Measurements from ENCODE around the gene VSTM2B. TPM values are rescaled to one million over a fixed set of nuclear protein-coding genes. Genes with fewer than 3 reads are reported as not detected.

Gene VSTM2B
- total and polyA plus RNA-seq, 11 donors: not detected

DNA sequence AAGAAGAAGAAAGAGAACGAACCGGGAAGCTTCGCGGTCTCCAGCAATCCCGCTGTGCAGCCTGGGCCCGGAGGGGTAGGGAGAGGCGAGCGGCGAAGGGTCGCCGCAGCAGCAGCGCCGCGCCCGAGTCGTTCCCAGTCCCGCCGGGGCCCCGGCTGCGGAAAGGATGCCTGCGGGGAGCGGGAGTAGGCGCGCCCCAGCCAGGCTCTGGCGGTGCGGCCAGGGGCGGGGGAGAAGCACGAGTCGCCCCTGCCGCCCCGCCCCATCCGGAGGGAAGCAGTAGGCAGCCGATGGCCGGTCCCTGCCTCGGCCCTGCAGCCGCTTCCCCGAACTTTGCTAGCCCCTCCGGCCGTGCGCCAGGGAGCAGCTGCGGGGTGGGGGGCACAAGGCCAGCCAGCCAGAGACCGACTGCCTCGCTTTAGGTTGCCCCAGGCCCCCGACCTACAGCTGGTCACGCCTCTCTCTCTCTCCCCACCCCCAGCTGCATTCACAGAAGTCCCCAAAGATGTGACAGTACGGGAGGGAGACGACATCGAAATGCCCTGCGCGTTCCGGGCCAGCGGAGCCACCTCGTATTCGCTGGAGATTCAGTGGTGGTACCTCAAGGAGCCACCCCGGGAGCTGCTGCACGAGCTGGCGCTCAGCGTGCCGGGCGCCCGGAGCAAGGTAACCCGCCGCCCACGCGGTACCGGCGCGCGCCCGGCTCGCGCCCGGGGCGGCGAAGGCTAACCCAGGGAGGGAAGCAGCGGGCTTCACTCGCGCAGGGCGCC is 1.1 kb downstream of the VSTM2B start:
- intact Hi-C loops (cut with DNase I): loop anchor here in 1 of 10 donors (10.0 kb wide), 1 partner anchor 232 kb away; no protein-coding TSS in a partner anchor
- ATAC-seq (no peak), DNase-seq (peak in 2 of 5 donors; percentile 19 to 25)
- Histone ChIP-seq H3K27me3 (peaks cover 72 to 98% (median 95%) of the 10 kb centered on the region in 9 donors), H3K27ac (no peak overlapping the region), H3K4me1 (peaks cover 0 to 63% (median 26%) of the 10 kb centered on the region in 12 donors), H3K4me3 (peak overlapping the region in 11 of 12 donors; percentile 2 to 40 (median 16)), H3K36me3 (no peaks in the 10 kb centered on the region), H3K9me3 (no peaks in the 10 kb centered on the region)
- 1 to 2% (median 1%) methylated on average over 44 to 79 of the region's 79 CpGs for WGBS, 4 donors
- TF ChIP-seq, protein P1, sequence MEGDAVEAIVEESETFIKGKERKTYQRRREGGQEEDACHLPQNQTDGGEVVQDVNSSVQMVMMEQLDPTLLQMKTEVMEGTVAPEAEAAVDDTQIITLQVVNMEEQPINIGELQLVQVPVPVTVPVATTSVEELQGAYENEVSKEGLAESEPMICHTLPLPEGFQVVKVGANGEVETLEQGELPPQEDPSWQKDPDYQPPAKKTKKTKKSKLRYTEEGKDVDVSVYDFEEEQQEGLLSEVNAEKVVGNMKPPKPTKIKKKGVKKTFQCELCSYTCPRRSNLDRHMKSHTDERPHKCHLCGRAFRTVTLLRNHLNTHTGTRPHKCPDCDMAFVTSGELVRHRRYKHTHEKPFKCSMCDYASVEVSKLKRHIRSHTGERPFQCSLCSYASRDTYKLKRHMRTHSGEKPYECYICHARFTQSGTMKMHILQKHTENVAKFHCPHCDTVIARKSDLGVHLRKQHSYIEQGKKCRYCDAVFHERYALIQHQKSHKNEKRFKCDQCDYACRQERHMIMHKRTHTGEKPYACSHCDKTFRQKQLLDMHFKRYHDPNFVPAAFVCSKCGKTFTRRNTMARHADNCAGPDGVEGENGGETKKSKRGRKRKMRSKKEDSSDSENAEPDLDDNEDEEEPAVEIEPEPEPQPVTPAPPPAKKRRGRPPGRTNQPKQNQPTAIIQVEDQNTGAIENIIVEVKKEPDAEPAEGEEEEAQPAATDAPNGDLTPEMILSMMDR (IDR thresholded peaks at IDR 0.05): no peak
- no peak for TF ChIP-seq POLR2A (IDR thresholded peaks at IDR 0.05)

DNA sequence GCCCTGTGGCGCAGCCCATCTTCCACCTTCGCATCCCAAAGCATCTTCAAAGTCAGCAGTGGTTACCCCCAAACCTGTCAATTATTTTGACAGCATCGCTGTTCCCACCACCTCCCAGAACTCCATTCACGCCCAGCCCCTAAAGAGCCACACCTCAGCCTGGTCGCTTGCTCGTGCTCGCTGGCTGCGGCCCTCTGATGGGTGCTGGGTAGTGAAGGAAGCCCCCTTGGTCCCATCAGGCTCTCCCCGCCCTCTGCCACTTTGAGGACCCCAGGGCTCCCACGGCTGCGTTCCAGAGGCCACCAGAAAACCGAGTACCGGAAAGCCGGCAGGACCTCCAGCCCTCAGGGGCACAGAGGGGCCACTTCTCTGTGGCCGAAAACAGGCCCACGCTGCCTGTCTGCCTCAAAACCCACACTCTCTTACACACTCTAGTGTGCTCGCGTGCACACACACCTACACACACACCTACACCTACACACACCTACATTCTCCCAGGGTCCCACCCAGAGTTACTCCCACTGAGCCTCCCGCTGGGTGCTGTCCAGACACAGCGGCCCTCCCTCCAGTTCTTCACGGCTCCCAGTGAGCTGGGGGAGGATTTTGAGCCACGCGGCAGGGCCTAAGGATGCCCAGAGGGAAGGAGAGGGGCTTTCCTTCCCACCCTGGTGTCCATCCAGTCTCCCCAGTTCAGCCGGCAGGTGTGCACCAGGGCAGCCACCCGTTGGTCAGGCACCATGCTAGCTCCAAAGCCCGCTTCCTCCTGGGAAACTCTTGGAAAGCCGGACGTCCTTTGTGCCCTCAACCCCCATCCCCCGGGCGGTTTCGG is 1.9 kb downstream of the VSTM2B start:
- H3K27ac ChIP-seq: no peak overlapping the region
- TF ChIP-seq, protein P1 (IDR thresholded peaks at IDR 0.05): no peak
- no peak for TF ChIP-seq POLR2A (IDR thresholded peaks at IDR 0.05)
- ATAC-seq (no peak), DNase-seq (peak in 2 of 5 donors; percentile 19 to 47)
- H3K9me3 ChIP-seq: no peaks in the 10 kb centered on the region
- H3K4me1 ChIP-seq: peaks cover 0 to 63% (median 26%) of the 10 kb centered on the region in 12 donors
- H3K27me3 ChIP-seq: peaks cover 73 to 98% (median 92%) of the 10 kb centered on the region in 9 donors
- H3K4me3 ChIP-seq: peak overlapping the region in 8 of 12 donors; percentile 23 to 43 (median 34)
- H3K36me3 ChIP-seq: no peaks in the 10 kb centered on the region
- 9 to 15% (median 13%) methylated on average over 26 to 31 of the region's 31 CpGs for WGBS, 4 donors
- intact Hi-C loops (cut with DNase I): loop anchor here in 1 of 10 donors (10.0 kb wide), 1 partner anchor 233 kb away; no protein-coding TSS in a partner anchor

DNA sequence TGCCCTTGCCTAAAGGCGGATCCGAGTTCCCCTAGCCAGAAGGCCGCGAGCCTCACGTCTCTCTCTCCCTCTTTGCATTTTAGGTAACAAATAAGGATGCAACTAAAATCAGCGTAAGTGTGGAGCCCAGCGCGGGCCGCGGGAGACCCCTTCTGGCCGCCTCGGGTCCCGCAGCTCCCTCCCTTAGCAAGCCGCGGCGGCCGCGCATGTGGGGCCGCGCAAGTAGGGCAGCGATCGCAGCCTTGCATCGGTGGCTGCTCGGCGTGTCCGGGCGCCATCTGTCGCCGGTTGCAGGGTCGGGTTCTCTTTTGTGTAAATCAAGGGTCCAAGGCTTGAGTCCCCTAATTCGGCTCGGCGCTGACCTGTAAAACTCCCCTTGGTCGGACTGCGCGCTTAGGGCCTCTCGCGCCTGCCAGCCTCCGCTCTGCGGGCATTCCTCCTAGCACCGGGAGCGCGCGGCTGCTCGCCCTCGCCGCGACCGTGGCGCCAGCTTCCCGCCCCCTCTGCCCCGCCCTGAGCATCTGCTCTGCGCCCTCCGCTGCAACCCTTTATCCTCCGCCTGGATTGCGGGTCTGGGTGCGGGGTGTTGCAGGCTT is 2.7 kb downstream of the VSTM2B start:
- 0 to 2% (median 1%) methylated on average over 41 to 57 of the region's 57 CpGs for WGBS, 4 donors
- peak in 3 of 4 donors; percentile 64 to 86 (median 82) for ATAC-seq
- H3K4me3 ChIP-seq: peak overlapping the region in 10 of 12 donors; percentile 16 to 43 (median 32)
- peaks cover 71 to 98% (median 85%) of the 10 kb centered on the region in 9 donors for H3K27me3 ChIP-seq
- TF ChIP-seq, protein P1 (IDR thresholded peaks at IDR 0.05): peak; percentile 56 to 91 (median 70)
- TF ChIP-seq POLR2A (IDR thresholded peaks at IDR 0.05): no peak
- DNase-seq: peak; percentile 23 to 79 (median 51)
- no peaks in the 10 kb centered on the region for H3K36me3 ChIP-seq
- peaks cover 0 to 63% (median 26%) of the 10 kb centered on the region in 12 donors for H3K4me1 ChIP-seq
- H3K9me3 ChIP-seq: no peaks in the 10 kb centered on the region
- intact Hi-C loops (cut with DNase I): loop anchor here in 1 of 10 donors (10.0 kb wide), 1 partner anchor 234 kb away; no protein-coding TSS in a partner anchor
- H3K27ac ChIP-seq: no peak overlapping the region

All from heart left ventricle (tissue), 16 donors.